GM19193 (cell line): Measurements from ENCODE around the gene DSG2.

Source experiments
- POLR2A ChIP-seq: IDR thresholded peaks from 4 replicates; pipeline ENCODE4 v1.6.1; 2011; ENCODE audit not compliant: insufficient read depth, insufficient read length; ENCODE audit errors: extremely low read depth

The DSG2 gene

DNA sequence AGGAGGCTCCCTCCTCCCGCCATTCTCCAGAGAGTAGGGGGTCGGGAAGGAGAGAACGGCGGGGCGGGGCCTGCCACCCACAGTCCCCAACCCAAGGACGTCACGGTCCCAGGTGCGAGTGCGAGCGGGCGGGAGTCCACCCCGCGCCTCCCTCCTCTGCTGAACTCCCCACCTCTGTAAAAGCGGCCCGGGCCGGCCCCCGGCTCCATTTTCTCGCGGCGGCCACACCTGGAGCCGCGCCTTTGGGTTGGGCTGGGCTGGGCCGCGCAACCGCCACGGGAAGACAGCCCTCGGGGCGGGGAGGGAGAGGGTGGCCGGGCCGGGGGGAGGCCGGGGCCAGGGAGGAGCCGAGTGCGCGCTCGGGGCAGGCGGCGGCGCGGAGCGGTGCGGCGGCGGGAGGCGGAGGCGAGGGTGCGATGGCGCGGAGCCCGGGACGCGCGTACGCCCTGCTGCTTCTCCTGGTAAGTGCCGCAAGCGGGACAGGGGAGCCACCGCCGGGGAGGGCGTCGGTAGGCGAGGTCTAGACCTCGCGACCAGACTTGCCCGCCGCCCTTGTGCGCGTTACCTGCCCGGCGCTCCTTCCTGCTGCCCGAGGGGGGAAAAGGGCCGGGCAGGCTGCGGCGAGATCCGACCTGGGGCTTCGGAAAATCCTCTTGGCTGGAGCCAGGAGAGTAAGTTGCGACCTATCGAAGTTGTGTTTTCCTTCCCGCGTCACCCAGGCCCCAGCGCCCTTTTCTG, at the start of gene DSG2:
TSS of gene DSG2 (plus strand) at position 342 of the 738 bp plus-strand sequence. CDS start at position 417, 75 bp downstream.
- TF ChIP-seq POLR2A = peak; percentile 59

DNA sequence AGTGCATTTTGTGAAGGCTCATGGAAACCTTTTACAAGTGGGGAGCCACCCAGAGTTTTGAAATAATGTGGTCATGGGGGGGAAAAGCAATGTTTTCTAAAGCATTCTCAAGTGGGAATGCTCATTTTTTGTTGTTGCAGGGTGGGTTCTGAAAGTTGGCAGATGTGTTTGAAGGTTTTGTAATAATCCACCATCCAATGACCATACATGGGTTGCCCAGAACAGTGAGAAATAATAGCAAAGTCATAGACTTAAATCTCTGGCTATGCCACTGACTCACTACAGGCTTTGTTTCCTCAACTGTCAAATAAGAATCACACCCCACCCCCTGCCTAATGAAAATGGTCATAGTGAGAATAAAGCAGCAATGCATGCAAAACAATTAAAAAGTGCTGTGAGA, 47.6 kb upstream of the DSG2 start:
- no peak for TF ChIP-seq POLR2A

DNA sequence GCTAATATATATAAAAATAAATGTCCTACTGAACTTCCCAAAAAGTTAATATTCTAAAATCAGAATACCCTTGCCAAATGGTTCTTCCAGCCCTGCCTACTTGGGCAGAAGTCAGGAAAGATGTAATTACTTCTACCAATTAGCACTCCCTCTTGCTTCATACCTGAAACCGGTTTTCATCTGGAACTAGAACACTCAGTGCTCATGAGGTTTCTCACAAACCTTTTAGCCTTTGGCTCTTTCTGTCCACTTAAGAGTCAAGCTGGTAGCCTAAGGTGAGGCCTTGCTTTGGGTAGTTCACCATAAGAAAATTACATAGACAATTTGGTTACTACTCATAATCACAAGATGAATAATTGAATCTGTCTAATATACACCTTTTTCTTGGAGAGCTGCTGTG, 46.4 kb upstream of the DSG2 start:
- no peak for TF ChIP-seq POLR2A

DNA sequence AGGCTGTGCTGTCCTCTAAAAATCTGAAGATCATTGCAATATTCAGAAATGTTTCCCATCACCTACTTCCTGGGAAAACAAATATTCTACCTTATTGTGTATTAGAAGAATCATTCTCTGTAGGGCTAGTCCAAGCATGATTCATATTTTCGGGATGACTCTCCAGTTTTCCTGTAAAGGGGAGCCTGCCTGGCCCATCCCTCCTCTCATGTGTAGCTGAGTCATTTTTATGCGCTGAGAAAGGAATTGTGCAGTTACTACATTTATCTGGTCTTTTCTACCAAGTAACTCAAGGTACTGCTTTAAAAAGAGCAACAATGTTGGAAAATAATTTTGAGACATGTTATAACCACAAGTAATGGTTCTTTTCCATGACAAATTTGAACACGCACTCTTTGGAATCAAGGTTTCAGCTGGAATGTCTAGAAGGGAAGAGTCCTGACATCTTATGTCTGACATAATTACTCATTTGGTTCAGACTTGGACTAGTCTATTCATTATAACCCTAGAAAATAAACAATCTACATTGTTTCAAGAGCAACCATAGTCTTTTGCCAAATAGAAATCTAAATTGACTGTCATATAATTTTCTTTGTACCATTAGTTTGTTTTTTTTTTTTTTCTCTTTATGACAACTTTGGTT, 43.8 kb upstream of the DSG2 start:
- TF ChIP-seq POLR2A = no peak

DNA sequence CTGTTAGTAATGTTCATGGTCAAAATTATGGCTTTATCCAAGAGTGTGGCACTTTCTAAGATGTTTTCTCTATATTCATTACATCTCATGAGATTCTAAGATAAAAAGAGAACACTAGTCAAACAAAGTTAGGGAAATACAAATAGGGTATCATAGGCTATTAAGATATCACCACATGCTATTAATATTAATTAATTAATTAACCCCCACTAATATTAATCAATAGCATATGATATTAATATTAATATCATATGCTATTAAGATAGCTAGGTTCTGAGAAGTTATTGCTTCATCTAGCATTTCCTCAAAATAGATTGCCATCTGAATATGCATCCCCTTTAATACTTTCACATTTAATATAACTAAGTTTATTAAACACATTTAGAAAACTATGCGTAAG, 28.3 kb upstream of the DSG2 start:
- no peak for TF ChIP-seq POLR2A

DNA sequence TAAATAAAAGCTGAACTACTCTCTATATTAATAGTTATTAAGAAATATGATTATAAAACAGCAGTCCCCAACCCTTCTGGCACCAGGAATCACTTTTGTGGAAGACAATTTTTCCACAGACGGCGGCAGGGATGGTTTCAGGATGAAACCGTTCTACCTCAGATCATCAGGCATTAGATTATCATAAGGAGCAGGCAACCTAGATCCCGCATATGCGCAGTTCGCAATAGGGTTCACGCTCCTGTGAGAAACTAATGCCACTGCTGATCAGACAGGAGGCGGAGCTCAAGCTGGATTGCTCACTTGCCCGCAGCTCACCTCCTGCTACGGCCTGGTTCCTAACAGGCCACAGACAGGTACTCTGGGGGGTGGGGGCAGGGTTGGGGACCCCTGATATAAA, 19.3 kb upstream of the DSG2 start:
- TF ChIP-seq POLR2A = no peak

DNA sequence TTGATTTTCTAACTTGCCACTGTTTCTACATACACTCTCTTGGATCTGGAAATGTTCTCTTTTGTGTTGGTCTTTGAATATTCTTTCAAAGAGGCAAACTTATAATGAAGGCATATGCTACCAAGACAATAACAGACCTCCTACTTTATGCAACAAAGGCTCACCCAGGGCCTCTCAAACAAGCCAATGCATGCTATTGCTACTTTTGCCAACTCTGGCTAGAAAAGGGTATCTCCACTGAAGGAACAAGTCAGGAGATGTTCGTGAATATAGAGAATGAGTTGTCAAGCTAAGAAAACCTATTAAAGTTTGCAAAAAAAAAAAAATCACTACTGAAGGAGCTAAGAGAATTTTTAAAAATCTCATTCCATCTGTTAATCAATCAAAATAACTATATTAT, 15.9 kb upstream of the DSG2 start:
- no peak for TF ChIP-seq POLR2A

DNA sequence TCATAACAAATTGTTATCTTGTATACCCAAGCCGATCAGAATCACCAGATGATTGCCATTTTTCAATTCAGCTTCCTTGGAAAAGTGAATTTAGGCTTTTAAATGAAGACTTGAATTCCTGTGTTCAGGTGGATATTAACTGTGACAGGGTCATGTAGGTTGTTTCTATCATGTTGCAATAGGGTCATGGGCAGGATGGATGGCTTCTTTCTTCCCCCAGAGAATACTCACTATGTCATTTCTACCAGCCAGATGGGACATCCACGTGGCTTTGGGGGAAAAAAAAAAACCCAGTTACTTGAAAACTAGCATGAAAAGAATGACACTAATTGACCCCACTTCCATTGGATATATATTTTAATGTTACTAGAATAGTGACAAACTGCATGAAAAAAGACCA, 14.6 kb upstream of the DSG2 start:
- TF ChIP-seq POLR2A = no peak

DNA sequence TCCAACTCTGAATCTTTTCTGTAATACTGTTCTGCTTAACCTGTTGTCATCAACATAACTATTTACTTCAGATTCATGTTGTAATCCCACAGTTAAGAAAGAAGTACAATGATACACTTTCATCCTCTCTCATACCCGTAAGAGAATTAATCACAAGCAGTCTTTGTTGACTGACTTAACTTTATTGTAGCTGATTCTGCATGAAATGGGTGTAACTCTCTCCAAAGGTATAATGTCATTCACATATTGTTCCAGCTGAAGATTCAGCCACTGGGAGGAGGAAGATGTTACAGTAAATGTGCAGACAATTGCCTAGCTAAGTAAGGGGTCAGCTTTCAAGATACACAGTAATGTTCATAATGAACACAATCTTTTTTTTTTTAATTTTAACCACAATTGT, 13.5 kb upstream of the DSG2 start:
- no peak for TF ChIP-seq POLR2A

DNA sequence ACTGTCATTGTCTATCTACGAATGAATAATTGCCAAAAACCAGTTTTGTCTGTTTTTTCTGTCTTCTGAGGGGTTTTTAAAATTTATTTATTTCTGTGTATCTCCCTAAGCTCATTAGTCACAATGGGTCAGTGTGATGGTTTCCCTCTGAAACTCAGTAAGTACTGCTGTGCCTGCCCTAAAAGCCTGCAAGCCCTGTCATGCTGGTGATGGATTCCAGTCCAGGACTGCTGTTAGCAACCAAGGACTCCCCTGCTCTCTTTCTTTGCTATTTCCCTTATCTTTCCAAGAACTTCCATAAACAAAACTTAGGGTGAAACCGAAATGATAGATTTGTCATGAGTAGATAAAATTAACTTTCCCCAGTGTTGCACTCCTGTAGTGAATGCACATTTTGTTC, 11.8 kb upstream of the DSG2 start:
- TF ChIP-seq POLR2A = no peak

DNA sequence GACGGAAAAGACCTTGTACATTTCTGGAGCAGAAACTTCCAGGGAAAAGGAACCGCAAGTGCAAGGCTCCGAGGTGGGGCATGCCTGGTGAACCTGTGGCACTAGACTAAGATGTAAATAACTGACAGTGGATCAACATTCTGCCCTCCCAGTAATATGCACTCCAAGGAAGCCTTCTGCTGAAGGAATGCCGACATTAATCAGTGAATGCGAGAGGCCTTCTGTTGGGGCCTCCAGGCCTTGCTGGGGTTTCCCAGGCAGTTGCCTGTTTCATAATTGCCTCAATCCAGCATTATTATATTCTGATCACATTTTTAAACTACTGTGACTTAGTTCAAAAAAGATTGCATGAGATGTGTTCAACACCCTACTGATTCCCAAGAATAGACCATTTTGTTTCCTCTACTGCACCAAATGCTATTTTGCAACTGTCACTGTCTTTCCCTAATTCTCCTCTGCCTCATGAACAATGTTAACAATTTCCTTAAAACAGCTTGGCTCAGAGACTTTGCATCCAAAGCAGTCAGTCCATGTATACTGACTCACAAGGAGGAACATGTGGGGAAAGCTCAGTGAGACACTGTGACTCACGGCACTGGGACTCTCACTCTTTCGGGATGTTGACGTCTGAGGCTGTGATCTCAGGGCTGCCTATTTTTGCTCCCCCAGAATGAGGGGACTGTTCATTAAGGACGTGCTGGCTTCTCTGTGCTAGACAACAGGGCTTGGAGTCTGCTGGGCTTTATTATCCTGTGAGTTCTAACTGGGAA, 10.5 kb upstream of the DSG2 start:
- TF ChIP-seq POLR2A = no peak

DNA sequence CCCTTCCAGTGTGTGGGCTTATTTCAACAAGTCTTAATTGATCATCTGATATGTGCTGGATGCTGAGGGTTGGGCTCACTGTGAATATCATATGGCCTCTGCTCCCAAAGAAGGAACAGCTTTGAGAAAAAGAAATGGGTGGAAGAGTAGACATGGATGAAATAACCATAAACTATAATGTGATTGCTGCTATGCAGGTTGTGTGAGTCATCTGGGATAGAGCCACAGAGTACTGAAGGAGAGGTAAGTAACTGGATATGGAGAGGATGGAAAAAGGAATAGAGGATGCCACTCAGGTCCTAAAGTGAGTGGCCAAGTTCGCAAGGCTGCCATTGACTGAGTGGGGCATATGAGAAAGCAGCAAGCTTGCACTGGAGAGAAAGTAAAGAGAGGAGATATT, 8.7 kb upstream of the DSG2 start:
- TF ChIP-seq POLR2A = no peak

DNA sequence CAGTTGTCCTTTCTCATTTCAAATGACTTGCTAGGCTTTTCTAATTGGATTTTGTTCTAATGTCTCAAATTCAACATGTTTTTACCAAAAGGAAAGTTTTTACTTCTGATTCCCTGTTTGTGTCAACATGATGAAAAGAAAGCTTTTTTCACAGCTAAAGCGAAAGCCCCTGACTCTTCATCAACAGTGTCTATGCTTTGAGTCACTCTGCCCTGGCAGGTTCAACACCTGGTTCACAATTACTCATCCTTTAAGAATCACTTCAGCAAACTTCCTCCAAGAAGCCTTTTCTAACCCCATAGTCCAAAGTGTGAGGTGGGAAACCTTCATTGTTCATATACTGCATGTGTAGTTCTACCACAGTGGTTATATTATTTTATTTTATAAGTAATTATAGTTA, 7.6 kb upstream of the DSG2 start:
- no peak for TF ChIP-seq POLR2A

DNA sequence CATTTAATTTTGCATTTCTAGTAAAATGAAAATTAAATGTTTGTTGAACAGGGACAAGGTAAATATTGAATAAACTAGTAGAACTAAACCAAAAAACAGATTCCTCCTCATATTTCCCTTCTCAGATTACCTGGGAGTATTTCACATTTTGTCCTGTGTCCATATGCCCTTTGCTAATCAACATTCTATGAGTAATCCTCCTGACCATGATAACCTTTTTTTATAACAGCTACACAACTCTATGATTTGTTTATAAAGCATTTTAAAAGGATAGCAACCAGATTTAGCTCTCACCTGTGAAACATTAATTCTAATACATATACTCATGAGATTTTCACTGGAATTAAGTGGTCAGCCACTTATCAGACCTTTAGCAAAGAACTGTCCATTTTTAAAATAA, 7.1 kb upstream of the DSG2 start:
- TF ChIP-seq POLR2A = no peak

DNA sequence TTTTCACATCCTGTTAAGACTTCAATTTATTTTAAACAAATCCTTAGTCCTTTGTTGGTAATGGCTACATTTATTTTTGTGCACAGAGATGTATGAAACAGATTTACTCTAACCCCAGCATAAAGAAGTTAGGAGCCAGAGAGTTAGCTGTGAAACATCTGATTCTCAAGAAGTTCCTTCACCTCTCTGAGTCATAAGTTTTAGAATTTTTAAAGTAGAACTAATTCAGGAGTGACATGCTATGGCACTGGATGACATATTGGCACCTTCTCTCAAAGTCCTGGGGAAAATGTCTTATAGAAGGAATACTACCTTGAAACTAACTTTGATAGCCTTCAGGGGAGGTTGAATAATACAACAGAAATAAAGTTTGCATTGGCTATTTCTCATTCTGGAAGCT, 6.4 kb upstream of the DSG2 start:
- no peak for TF ChIP-seq POLR2A

DNA sequence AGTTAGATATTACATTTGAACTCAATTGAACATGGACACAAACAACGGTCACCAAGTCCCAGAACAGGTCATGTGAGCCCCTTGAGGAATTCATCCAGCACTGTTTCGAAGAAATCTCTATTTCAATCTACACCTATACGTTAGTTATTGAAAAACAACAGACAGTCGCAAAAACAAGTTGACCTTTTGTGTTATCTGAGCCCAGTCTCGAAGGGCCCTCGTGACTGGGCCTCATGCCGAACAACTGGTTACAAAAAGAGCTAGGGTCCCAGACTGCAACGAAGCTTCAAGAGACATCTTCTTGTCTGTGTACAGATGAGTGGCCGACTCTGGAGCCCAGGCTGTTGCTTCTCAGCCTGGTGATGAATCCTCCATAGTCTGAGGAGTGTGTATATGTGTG, 5.3 kb upstream of the DSG2 start:
- TF ChIP-seq POLR2A = no peak
